Measurements from ENCODE around the gene TBXAS1.
A peak's percentile ranks its signal among the peaks of the same experiment; 100 is the strongest.

Gene TBXAS1

DNA sequence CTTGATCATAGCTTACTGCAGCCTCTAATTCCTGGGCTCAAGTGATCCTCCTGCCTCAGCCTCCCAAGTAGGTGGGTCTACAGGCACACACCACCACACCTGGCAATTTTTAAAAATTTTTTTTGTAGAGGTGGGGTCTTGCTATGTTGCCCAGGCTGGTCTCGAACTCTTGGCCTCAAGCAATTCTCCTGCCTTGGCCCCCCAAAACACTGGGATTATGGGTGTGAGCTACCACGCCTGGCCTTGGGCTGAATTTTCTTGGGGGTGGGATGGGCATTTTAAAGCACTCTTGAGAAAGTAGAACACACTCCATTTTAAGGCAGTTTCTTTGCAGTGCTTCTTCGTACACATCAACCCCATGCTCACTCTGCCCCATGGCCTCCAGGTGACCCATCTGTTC is 28.7 kb downstream of the TBXAS1 start:
- ATAC-seq (no peak), DNase-seq (ENCODE audit: low spot score in 2 of 2) (no peak)
- H3K27ac Mint-ChIP-seq, result no peak overlapping the region
- H3K4me1 Mint-ChIP-seq, result peaks cover 19% of the 10 kb centered on the region
- H3K4me3 Mint-ChIP-seq, result no peak overlapping the region
- no peaks in the 10 kb centered on the region for H3K9me3 Mint-ChIP-seq
- no peaks in the 10 kb centered on the region for H3K36me3 Mint-ChIP-seq

DNA sequence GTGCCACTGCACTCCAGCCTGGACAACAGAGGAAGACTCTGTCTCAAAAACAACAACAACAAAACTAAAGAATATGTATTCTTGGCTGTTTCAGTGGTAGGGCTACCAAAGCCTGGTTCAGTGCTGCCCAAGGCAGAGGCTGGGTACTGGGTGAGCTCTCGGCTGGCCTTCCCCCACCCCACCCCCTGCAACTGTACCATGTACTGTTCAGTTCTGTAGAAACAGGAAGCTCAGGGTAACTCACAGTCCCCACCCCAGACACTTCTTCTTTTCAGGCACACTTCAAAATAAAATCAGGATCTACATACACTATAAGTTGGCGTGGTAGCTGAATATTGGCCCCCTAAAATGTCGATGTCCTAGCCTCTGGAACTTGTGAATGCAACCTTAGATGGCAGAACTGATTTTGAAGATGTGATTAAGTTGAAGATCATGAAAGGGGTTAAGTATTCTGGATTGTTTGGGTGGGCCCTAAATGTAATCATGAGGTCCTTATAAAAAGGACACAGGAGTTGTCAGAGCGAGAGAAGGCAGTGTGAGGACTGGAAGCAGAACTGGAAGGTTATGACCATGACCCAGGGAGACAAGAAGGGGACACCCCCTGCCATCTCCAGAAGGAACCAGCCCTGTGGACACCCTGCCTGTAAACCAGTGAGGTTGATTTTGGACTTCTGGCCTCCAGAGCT is 31.2 kb downstream of the TBXAS1 start:
- DNase-seq (ENCODE audit: low spot score in 2 of 2) (no peak), ATAC-seq (peak; percentile 40)
- Mint-ChIP-seq H3K9me3 (peaks cover 4% of the 10 kb centered on the region), H3K4me1 (peaks cover 3% of the 10 kb centered on the region), H3K36me3 (no peaks in the 10 kb centered on the region), H3K27ac (no peak overlapping the region), H3K4me3 (no peak overlapping the region)

DNA sequence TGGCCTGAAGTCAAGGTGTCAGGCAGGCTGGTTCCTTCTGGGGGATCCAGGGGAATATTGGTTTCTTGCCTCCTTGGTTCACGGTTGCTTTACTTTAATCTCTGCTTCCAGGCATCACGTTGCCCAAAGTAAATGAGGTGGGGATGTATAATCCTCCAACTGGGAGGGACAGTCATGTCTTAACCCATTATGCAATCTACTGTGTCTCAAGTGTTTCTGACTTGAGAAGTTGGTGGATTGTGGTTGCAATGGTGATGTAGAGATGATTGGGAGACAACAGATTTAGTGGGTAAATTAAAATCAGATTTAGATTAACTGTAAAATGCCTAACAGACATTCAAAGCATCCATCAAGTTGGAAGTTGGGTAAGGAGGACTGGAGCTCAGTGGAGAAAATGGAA is 32.7 kb downstream of the TBXAS1 start:
- no peak for DNase-seq (ENCODE audit: low spot score in 2 of 2)
- Mint-ChIP-seq H3K9me3 (peaks cover 4% of the 10 kb centered on the region), H3K4me1 (no peaks in the 10 kb centered on the region), H3K4me3 (no peak overlapping the region), H3K36me3 (no peaks in the 10 kb centered on the region), H3K27ac (no peak overlapping the region)
- ATAC-seq, result no peak

DNA sequence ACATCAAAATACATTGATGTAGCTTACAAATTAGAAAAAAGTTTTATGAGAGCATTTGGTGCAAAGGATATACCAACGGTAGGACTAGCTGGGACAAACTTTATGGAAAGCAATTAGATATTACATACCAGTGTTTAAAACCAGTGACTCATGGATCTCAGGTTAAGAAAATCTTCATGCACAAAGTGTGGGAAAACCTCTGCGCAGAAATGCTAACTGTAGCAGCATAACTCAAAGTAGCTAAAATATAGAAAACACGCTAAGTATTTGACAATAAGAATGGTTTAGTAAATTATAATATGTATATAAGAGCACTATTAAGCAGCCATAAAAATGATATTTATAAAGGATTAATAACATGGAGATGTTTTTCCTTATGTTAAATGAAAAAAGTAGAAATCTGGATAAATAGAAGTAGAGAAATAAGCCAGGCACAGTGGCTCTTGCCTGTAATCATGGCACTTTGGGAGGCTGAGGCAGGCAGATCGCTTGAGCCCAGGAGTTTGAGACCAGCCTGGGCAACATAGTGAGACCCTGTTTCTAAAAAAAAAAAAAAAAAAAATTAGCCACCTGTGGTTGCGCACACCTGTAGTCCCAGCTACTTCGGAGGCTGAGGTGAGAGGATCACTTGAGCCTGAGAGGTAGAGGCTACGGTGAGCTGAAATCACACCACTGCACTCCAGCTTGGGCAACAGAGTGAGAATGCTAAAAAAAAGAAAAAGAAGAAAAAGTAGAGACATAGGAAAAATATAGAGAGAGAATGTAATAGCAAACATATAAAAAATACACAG is 37.2 kb downstream of the TBXAS1 start:
- Mint-ChIP-seq H3K4me3 (no peak overlapping the region), H3K27ac (no peak overlapping the region), H3K4me1 (peaks cover 6% of the 10 kb centered on the region), H3K9me3 (peaks cover 4% of the 10 kb centered on the region), H3K36me3 (no peaks in the 10 kb centered on the region)
- ATAC-seq (no peak), DNase-seq (ENCODE audit: low spot score in 2 of 2) (no peak)

DNA sequence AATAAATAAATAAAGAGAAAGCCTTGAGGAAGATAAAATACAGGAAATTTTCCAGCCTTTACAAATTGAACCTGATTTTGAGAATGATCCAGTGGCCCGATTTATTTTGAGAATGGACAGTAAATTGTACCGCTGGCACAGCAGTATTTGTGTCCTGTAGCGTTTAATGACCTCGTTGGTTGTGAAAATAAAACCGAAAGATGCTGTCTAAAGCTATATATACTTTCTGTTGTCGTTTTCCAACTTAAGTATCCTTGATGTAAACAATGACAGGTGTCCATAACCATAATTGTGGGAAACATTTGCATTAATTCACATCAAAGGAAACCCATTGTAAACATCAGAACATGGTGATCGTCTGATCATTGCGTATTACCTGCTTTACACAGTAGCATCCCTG is 38.8 kb downstream of the TBXAS1 start:
- H3K4me1 Mint-ChIP-seq, result peaks cover 6% of the 10 kb centered on the region
- no peak for ATAC-seq
- H3K4me3 Mint-ChIP-seq, result no peak overlapping the region
- peaks cover 4% of the 10 kb centered on the region for H3K9me3 Mint-ChIP-seq
- no peaks in the 10 kb centered on the region for H3K36me3 Mint-ChIP-seq
- DNase-seq (ENCODE audit: low spot score in 2 of 2), result no peak
- H3K27ac Mint-ChIP-seq, result no peak overlapping the region

DNA sequence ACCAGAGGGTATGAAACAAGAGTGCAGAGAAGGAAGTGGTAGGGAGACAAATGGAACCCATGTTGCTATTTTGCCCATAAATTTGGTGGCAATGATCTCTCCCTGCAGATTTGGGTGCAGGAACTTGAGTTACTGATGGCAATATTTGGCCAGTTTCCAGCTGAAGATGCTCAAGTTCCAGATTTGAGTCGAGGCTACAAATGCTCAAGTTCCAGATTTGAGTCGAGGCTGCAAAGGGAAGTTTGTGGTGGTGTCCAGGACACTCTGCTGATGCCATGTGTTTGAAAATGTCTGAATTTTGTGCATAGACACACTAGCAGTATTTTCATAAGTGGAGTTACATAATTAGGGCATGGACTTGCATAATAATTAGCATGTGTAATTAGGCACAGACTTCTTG is 40.8 kb downstream of the TBXAS1 start:
- DNase-seq (ENCODE audit: low spot score in 2 of 2) (no peak), ATAC-seq (peak; percentile 60)
- Mint-ChIP-seq H3K36me3 (no peaks in the 10 kb centered on the region), H3K4me3 (no peak overlapping the region), H3K9me3 (no peaks in the 10 kb centered on the region), H3K27ac (peak overlapping the region; percentile 11), H3K4me1 (peaks cover 12% of the 10 kb centered on the region)

DNA sequence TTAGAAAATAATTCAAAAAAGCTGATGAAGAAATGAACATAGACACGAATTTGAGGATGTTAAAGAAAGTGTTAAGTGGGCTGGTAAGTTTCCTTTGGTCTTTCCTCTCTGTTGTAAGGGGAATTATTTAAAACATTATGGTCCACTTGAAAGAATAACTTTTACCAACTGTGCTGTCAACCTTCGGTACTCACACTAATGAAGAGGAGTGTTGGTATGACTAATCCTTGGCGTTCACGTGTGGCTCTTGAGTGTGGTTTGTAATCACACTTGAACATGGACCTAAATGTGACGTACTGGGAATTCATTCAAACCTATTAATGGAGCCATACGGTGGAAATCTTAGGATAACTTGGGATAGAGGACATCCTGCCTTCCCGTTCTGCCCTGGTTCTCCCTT is 41.3 kb downstream of the TBXAS1 start:
- Mint-ChIP-seq H3K27ac (no peak overlapping the region), H3K4me3 (no peak overlapping the region), H3K4me1 (peaks cover 12% of the 10 kb centered on the region), H3K9me3 (no peaks in the 10 kb centered on the region), H3K36me3 (no peaks in the 10 kb centered on the region)
- ATAC-seq (peak; percentile 69), DNase-seq (ENCODE audit: low spot score in 2 of 2) (no peak)

DNA sequence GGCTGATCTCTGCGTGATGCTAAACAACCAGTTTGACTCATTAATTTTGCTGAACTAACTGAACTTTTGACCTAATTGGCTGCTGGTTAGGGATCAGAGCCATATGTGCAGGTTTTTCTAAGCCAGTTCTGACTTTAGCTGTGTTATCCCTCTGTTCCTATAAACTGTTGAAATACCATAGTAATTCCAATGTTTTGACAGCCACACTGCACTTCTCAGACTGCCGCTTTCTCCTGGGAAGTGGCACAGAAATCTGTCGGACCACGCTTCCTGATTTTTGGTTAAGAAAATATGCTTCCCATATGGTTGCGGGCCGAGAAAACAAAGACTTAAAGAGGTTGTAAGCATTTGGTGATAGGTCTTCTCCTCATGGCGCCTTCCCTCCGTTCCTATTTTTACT is 42.3 kb downstream of the TBXAS1 start:
- Mint-ChIP-seq H3K27ac (no peak overlapping the region), H3K9me3 (no peaks in the 10 kb centered on the region), H3K4me3 (no peak overlapping the region), H3K4me1 (peaks cover 12% of the 10 kb centered on the region), H3K36me3 (no peaks in the 10 kb centered on the region)
- ATAC-seq (no peak), DNase-seq (ENCODE audit: low spot score in 2 of 2) (no peak)

DNA sequence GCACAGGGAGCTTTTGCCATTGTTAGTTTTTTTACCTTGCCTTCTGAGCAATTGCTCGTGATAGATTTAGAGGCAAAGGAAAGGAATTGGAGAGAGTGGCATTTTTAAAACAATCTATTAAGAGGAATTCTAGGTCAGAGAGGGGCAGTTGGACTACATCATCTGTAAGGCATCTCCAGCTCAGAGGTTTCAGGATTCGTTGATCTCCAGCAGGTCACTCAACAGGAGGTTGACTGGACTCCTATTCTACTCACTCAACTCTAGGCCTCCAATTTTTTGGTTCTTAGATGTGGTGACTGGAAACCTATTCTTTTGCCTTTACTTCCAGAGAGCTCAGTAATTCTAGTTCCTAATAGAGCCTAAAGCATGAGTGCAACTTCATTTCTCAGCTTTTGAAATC is 42.8 kb downstream of the TBXAS1 start:
- Mint-ChIP-seq H3K27ac (no peak overlapping the region), H3K4me3 (no peak overlapping the region), H3K4me1 (peaks cover 12% of the 10 kb centered on the region), H3K9me3 (no peaks in the 10 kb centered on the region), H3K36me3 (no peaks in the 10 kb centered on the region)
- DNase-seq (ENCODE audit: low spot score in 2 of 2), result no peak
- ATAC-seq, result no peak

DNA sequence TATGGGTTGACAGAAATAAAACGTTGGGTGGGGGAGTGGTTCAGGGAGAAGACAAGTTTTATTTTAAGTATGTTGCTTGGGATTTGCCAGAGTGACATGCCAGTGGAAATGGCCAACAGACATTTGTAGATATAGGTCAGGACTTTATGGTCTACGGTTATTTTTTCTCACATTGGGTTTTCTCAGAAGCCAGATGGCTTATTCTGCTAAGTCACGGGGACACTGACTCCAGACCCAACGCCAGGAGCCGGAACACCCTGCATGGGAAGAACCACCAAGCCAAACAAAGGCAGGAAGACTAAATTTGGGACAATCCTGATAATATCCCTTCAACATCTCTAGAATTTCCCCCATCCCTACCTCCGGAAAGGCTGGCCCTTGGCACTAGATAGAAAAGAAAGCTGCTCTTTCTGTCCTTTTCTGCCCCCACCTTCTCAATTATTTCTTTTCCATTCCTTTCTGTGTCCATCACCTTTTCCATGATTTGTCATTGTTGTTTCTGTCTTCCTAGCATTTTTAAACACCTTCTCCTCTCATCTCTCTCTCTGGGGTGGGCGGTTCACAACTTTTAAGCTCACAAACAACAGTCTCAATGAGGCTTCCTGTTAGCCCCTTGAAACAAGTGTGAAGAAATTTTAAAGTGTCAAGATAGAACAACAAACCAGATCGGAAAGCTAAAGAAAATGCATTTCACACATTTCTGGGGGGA is 44.7 kb downstream of the TBXAS1 start:
- ATAC-seq, result no peak
- Mint-ChIP-seq H3K9me3 (no peaks in the 10 kb centered on the region), H3K4me3 (peak overlapping the region; percentile 1), H3K4me1 (peaks cover 27% of the 10 kb centered on the region), H3K27ac (peak overlapping the region; percentile 2), H3K36me3 (peaks cover 8% of the 10 kb centered on the region)
- no peak for DNase-seq (ENCODE audit: low spot score in 2 of 2)

DNA sequence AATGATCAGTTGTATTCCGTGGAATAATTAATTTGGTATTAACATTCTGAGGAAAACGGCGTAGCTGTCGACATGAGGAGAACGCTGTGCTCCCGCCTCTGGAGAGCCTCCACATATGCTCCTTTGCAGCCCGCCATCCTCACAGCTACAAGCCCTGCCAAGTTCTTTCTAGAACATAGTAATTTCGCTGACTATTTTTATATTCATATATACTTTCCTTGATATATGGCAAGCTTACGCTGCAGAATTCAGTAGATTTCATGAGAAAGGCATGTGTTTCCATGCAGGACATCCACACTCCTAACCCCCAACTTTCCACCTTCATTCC is 45.2 kb downstream of the TBXAS1 start:
- Mint-ChIP-seq H3K4me3 (peak overlapping the region; percentile 1), H3K36me3 (peaks cover 8% of the 10 kb centered on the region), H3K4me1 (peaks cover 27% of the 10 kb centered on the region), H3K9me3 (no peaks in the 10 kb centered on the region), H3K27ac (peak overlapping the region; percentile 2)
- no peak for DNase-seq (ENCODE audit: low spot score in 2 of 2)
- ATAC-seq, result no peak

DNA sequence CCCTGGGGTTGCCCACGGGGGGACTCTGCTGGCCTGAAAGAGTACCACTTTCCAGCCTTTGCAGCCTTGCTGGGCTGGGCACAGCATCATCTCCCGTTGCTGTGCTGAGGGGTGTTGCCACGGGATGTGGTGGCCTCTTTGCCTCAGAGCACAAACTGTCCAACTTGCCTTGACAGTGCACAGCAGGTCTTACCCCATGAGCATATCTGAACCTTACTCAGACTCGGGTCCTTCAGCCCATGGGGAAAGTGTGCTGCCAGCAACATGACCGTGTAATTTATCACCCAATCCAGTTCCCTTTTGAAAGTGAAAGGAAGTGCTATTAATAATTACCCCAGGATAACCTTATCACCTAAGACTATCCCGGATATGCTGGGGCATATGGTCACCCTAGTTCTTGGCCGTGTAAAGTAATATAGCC is 46.8 kb downstream of the TBXAS1 start:
- Mint-ChIP-seq H3K9me3 (no peaks in the 10 kb centered on the region), H3K4me1 (peaks cover 20% of the 10 kb centered on the region), H3K36me3 (peaks cover 8% of the 10 kb centered on the region), H3K27ac (no peak overlapping the region), H3K4me3 (no peak overlapping the region)
- DNase-seq (ENCODE audit: low spot score in 2 of 2) (no peak), ATAC-seq (peak; percentile 53)

DNA sequence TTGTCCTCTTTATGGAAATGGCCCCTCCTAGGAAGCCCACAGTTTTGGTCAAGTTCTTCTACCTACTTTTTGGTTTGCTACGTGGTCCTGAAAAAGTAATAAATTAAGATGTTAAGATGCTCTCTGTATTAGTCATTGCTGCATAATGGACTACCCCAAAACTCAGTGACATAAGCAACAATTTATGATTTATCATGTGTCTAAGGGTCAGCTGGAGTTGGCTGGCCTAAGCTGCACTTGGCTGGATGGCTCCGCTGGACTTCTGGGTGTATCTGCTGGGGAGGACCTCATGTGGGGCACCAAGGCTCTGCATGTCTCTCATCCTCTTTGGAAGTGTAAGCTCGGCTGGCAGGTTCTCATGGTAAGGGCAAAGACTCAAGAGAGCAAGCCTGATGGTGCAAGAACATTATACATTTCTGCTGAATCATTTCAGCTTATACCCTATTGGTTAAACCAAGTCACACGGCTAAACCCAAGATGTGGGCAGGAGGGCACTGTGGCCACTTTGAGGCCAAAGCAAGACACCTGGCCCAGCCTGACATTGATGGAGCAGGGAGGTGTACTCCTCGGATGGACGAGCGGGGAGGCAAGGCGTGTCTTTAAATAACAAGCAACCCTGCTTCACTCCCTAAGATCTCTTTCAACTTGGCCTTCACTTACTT is 47.7 kb downstream of the TBXAS1 start:
- Mint-ChIP-seq H3K36me3 (peaks cover 8% of the 10 kb centered on the region), H3K27ac (no peak overlapping the region), H3K4me1 (peaks cover 20% of the 10 kb centered on the region), H3K9me3 (no peaks in the 10 kb centered on the region), H3K4me3 (no peak overlapping the region)
- DNase-seq (ENCODE audit: low spot score in 2 of 2) (no peak), ATAC-seq (no peak)

DNA sequence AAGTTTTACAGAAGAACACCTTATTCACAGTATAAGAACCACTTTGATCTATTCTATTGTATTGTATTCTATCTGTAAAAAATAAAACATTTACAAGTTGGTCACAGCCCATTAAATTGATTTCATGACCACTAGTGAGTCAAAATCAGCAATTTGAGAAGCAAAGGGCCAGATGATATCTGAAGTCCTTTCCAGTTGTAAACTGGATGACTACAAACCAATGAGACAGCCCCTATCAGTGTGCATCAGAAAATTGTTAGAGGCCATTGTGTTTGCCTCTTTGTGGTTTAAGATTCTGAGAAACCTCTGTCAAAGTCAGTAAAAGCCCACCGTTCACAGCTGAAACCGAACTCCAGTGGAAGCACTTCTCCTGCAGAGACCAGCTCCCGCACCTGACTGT is 54.8 kb downstream of the TBXAS1 start:
- H3K9me3 Mint-ChIP-seq, result no peaks in the 10 kb centered on the region
- no peak overlapping the region for H3K27ac Mint-ChIP-seq
- DNase-seq (ENCODE audit: low spot score in 2 of 2), result no peak
- peaks cover 24% of the 10 kb centered on the region for H3K4me1 Mint-ChIP-seq
- H3K4me3 Mint-ChIP-seq, result no peak overlapping the region
- H3K36me3 Mint-ChIP-seq, result no peaks in the 10 kb centered on the region
- no peak for ATAC-seq

DNA sequence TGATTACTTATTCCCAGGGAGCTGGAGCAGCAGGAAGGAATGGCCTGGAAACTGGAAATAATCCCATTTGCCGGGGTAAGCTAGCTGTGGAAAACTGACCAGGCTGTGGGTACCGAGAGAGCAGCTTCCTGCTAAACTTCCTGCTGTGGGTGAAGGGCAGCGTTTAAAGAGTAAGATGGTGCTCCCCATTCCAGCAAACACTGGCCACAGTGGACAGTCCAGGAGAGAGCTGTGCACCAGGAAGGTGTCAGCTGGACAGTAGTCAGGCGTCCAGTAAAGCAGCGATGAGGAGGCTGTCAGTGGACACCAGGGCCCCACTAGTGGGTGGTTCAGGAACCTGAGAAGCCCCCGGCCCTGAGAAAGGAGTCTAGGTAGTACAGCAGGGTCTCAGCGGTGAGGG is 55.4 kb downstream of the TBXAS1 start:
- Mint-ChIP-seq H3K36me3 (no peaks in the 10 kb centered on the region), H3K4me1 (peaks cover 27% of the 10 kb centered on the region), H3K4me3 (no peak overlapping the region), H3K9me3 (no peaks in the 10 kb centered on the region), H3K27ac (no peak overlapping the region)
- DNase-seq (ENCODE audit: low spot score in 2 of 2), result no peak
- no peak for ATAC-seq

Measured in stimulated activated effector memory CD8-positive, alpha-beta T cell treated with anti-CD3 and anti-CD28 coated beads, Interleukin-12 subunit alpha, Interleukin-12 subunit beta, amount 100 ng/mL, for 72 hours (primary cell).